CD1c-positive myeloid dendritic cell (primary cell): Measurements from ENCODE around the gene ADORA3.
"Not testable (repeated sequence)": the region's sequence is repeated elsewhere in the genome, so short reads cannot be mapped to it uniquely, and the experiment has no call there.

Experiments used
- DNase-seq: peaks from one replicate; pipeline ENCODE4 v3.0.0-alpha.2; 2016; ENCODE audit errors: extremely low spot score

ADORA3 gene

DNA sequence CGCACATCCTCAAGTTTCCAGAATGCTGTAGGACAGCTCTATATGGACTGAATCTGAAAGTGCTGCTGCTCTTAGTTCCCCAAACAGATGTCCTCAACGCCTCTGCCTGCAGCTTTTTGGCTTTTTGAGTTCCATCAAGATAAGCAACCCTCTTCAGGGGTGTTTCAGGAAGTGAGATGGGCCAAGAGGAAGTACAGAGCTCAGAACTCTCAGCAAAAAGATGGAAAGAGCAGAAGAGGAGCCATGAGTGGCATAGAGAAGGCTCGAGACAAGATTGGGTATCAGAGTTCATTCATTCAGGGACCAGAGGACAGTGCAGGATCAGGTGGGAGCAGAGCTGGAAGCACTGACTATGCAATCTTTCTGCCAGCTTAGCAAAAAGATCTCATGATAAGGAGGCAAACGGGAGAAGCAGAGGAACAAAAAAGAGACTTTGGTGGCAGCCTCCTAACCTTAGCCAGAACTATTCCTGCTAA, at the start of gene ADORA3, which contains the start of gene TMIGD3:
Gene ADORA3 (minus strand): TSS at position 49 of the 476 bp plus-strand sequence. CDS start 279 bp downstream, outside the sequence.
Gene TMIGD3 (minus strand): TSS at position 49 of the 476 bp plus-strand sequence. CDS start 279 bp downstream, outside the sequence.
- DNase-seq = peak; percentile 91

GRCh38 chr1:111553196-111553595, 49.8 kb upstream of the ADORA3 start:
- no peak for DNase-seq

- DNase-seq = no peak
These were observed 49.2 kb upstream of the ADORA3 start for GRCh38 chr1:111552587-111552986.

- DNase-seq = no peak
These were observed 48.4 kb upstream of the ADORA3 start for GRCh38 chr1:111551623-111552411.

GRCh38 chr1:111547786-111548185, 44.4 kb upstream of the ADORA3 start:
- not testable (repeated sequence) for DNase-seq

DNA sequence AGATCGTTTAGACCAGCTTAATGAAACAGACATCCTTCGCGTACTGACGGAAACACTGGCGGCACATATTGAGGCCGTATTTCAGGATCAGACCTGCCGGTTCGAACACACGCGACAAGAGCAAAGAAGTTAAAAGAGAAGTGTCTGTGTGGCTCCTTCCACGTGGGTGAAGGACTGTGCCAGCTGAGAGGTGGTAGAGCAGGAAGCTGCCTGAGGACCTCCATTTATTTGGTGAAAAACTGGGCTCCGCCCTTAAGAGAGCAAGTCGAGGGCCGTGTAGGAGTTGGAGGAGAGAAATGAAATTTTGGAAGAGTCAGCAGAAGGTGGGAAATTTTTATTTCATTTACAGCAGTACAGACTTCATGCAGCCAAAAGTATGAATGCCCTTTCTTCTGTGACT, 38.8 kb upstream of the ADORA3 start:
- no peak for DNase-seq

- DNase-seq = no peak
These were observed 38.3 kb upstream of the ADORA3 start for GRCh38 chr1:111541721-111542120.

- no peak for DNase-seq
These were observed 37.5 kb upstream of the ADORA3 start for GRCh38 chr1:111540928-111541327.

- no peak for DNase-seq
These were observed 35.1 kb upstream of the ADORA3 start for GRCh38 chr1:111538343-111539025.

- no peak for DNase-seq
These were observed 32.1 kb upstream of the ADORA3 start for GRCh38 chr1:111535256-111536191.

DNA sequence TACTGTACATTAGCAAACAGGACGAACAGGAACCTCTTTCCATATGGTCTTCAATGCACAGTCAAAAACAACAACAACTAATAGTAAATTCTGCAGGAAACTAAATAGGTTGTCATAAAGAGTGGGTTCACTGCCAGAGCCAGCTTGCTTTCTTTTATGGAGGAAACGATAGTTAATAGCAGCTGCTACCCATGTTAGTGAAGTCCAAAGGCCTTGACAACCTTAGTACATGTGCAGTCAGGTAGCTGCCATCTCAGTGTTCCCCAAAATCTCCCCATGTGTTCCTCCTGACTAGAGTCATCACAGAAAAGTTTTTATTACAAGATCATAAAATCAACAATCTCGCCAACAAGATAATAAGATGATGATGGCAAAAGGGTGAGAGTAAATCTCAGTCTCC, 16.6 kb upstream of the ADORA3 start:
- DNase-seq = no peak

DNA sequence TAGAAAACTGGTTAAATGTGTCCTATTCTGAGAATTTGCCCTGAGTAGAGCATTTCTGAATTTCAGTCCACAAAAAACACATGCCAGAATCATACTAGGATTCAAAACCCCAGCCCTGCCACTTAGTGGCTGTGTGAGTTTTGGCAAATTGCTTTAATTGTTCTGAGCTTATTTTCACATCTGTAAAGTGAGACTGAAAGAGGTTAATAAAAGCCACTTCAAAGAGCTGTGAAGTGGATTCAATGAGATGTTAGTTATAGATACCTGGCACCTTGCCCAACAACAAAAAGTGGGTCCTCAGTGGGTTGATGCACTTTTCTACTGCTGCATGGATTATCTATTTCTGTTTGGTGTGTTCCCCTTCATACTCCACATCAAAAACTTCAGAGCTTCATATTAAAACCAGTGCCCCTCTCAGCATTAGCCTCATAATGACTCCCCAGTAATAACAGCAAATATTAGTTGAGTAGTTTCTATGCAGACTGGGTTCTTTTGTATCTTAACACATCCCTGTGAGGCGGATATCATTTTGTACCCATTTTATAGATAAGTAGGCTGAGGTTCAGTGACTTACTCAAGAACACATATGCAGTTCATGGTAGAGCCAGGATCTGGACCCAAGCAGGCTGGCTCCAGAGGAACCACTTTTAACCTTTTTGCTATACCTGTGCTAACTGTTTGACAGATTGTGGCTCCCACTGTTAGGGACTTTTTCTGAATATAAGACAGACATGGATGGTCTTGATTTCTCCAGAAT, 14.2 kb upstream of the ADORA3 start:
- no peak for DNase-seq

- peak; percentile 80 for DNase-seq
These were observed 12.6 kb upstream of the ADORA3 start for GRCh38 chr1:111516005-111516535.

GRCh38 chr1:111515291-111516004, 12.0 kb upstream of the ADORA3 start:
- DNase-seq = peak; percentile 90

- no peak for DNase-seq
These were observed 10.1 kb upstream of the ADORA3 start for GRCh38 chr1:111513410-111514020.

DNA sequence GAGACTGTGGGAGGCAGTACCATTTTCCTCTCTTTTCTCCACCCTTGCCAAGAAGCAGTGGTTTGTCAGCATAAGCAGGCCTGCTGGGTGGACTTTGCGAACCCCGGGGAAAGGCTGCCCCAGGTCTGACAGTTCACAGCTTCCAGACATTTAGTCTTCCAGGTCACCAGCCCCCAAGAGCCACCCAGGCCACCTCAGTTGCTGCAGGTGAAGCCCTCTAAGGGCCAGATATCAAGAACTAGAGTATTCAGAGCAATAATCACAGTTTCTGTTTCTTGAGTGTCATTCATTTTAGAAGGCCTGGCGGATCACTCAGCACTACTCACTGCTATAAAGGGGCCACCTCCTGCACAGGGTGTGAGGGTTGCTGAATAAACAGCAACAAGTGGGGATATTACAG, 9.5 kb upstream of the ADORA3 start:
- DNase-seq = no peak

DNA sequence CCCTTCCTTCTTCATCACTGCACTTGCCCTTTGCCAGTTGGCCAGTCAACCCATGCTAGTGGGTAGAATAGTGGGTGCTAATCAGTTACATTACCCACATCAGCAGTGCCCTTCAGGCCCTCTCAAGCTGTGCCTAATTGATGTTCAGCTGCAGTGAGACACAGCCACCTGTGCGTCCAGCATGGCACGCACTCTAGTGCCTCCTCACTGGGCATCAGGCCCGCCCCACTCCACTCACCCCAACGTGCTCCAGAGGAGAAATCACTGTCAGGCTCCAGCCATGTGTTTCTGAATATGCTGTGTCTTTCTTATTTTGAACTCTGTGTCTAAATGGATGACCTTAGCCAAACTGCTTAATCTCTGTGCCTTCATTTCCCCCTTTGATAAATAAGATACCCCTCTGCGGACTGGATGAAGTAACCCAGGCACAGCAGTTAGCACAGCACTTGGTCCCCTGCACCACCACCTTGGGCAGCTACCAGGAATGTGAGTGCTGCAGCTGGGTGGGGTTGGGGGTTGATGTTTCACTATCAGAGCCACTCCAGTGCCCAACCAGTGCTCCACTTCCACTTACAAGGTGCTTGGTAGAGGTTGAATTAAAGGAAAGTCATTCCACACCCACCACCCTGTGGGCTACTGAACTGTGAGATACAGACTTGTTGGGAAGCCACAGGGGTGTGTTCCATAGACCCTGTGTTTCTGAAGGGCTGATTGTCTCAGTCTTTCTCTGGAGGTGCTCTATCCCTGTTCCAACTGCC, 8.9 kb upstream of the ADORA3 start:
- DNase-seq = no peak

- DNase-seq = no peak
These were observed 7.9 kb upstream of the ADORA3 start for GRCh38 chr1:111511370-111511769.

DNA sequence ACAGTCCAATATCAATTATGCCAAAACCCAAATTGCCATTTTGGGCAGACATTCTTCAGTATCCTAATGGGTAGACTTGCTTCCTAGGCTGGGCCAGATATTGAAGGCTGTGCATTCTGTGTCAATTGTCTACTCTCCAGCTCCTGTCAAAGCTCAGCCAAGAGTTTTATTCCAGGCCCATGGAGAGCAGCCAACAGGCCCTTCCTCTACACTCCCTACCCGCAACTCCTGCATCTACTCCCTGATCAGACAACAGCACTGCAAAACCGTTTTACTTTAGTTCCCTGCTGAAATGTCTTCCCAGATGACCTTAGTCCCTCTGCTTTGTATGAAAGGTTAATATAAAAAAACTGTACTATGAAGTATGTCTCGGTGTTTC, 6.6 kb upstream of the ADORA3 start:
- no peak for DNase-seq
